ENCODE results near the gene CIROP. TPM values are rescaled to one million over a fixed set of nuclear protein-coding genes. Genes with fewer than 3 reads are reported as not detected.

Gene CIROP
- total and polyA plus RNA-seq, 2 donors (not counting 1 experiment from before 2014, with no cell fraction given), result 0.09 to 0.17 TPM

- TF ChIP-seq CTCF (conservative IDR thresholded peaks at IDR 0.05 in 1 of 2, IDR thresholded peaks at IDR 0.05 in 1 of 2; ENCODE audit: low read depth in 1 of 2, low read length in 2 of 2) (no peak), EZH2 (IDR thresholded peaks at IDR 0.05; ENCODE audit: low read length, missing control alignments) (no peak)
- H3K4me1 ChIP-seq (ENCODE audit: control insufficient read depth, extremely low read depth, insufficient read depth, low read length), result no peaks in the 10 kb centered on the region
These were observed 35.6 kb upstream of the CIROP start for GRCh38 chr14:23140371-23140770.

DNA sequence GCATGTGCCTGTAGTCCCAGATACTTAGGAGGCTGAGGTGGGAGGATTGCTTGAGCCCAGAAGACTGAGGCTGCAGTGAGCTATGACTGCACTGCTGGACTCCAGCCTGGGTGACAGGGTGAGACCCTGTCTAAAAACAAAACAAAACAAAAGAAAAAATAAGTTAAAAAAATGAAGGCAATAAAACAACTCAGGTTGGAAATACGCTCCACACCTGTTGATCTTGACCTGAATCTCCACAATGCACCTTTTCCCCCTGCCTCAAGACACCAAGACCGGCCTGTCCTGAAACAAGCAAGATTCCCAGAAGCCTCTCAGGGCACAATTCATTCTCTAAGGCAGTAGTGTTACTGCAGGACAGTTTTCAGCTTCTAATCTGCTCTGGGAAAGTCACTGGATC lies 35.1 kb upstream of the CIROP start:
- H3K9me3 ChIP-seq (ENCODE audit: control insufficient read depth, insufficient read depth, low read depth, low read length), result no peaks in the 10 kb centered on the region
- H3K27ac ChIP-seq (ENCODE audit: insufficient read depth, low read length), result no peak overlapping the region
- H4K20me1 ChIP-seq (ENCODE audit: control insufficient read depth, extremely low read depth, insufficient read depth, low read length), result no peaks in the 10 kb centered on the region
- no peaks in the 10 kb centered on the region for H3K36me3 ChIP-seq (ENCODE audit: control insufficient read depth, insufficient read depth, low read length)
- no peaks in the 10 kb centered on the region for H3K4me1 ChIP-seq (ENCODE audit: control insufficient read depth, extremely low read depth, insufficient read depth, low read length)
- no peak for DNase-seq (ENCODE audit: low read depth in 2 of 2)
- H3K27me3 ChIP-seq (ENCODE audit: control insufficient read depth, insufficient read depth, low read length), result peaks cover 8% of the 10 kb centered on the region
- no peak overlapping the region for H3K4me2 ChIP-seq (ENCODE audit: extremely low read depth, insufficient read depth, low read length)
- no peak overlapping the region for H3K4me3 ChIP-seq (replicated peaks in 1 of 4; ENCODE audit: control extremely low read depth in 1 of 4, insufficient read depth in 1 of 4, low read depth in 3 of 4, low read length in 4 of 4)
- no peak overlapping the region for H3K9ac ChIP-seq (ENCODE audit: insufficient read depth, low read length)
- no peaks in the 10 kb centered on the region for H3K79me2 ChIP-seq (ENCODE audit: control insufficient read depth, insufficient read depth, low read length)
- no peak overlapping the region for H2AFZ ChIP-seq (ENCODE audit: low read length)
- no peak for TF ChIP-seq CTCF (conservative IDR thresholded peaks at IDR 0.05 in 1 of 2, IDR thresholded peaks at IDR 0.05 in 1 of 2; ENCODE audit: low read depth in 1 of 2, low read length in 2 of 2)
- TF ChIP-seq EZH2 (IDR thresholded peaks at IDR 0.05; ENCODE audit: low read length, missing control alignments), result no peak

More at GRCh38 chr14:23140371-23140770, 35.6 kb upstream of the CIROP start:
- no peak for DNase-seq (ENCODE audit: low read depth in 2 of 2)
- H3K4me3 ChIP-seq (replicated peaks in 1 of 4; ENCODE audit: control extremely low read depth in 1 of 4, insufficient read depth in 1 of 4, low read depth in 3 of 4, low read length in 4 of 4), result no peak overlapping the region
- H3K9ac ChIP-seq (ENCODE audit: insufficient read depth, low read length), result no peak overlapping the region
- H2AFZ ChIP-seq (ENCODE audit: low read length), result no peak overlapping the region
- no peaks in the 10 kb centered on the region for H3K79me2 ChIP-seq (ENCODE audit: control insufficient read depth, insufficient read depth, low read length)
- no peaks in the 10 kb centered on the region for H3K9me3 ChIP-seq (ENCODE audit: control insufficient read depth, insufficient read depth, low read depth, low read length)
- H3K27ac ChIP-seq (ENCODE audit: insufficient read depth, low read length), result no peak overlapping the region
- H3K36me3 ChIP-seq (ENCODE audit: control insufficient read depth, insufficient read depth, low read length), result no peaks in the 10 kb centered on the region
- H3K4me2 ChIP-seq (ENCODE audit: extremely low read depth, insufficient read depth, low read length), result no peak overlapping the region
- H3K27me3 ChIP-seq (ENCODE audit: control insufficient read depth, insufficient read depth, low read length), result peaks cover 8% of the 10 kb centered on the region
- no peaks in the 10 kb centered on the region for H4K20me1 ChIP-seq (ENCODE audit: control insufficient read depth, extremely low read depth, insufficient read depth, low read length)

DNA sequence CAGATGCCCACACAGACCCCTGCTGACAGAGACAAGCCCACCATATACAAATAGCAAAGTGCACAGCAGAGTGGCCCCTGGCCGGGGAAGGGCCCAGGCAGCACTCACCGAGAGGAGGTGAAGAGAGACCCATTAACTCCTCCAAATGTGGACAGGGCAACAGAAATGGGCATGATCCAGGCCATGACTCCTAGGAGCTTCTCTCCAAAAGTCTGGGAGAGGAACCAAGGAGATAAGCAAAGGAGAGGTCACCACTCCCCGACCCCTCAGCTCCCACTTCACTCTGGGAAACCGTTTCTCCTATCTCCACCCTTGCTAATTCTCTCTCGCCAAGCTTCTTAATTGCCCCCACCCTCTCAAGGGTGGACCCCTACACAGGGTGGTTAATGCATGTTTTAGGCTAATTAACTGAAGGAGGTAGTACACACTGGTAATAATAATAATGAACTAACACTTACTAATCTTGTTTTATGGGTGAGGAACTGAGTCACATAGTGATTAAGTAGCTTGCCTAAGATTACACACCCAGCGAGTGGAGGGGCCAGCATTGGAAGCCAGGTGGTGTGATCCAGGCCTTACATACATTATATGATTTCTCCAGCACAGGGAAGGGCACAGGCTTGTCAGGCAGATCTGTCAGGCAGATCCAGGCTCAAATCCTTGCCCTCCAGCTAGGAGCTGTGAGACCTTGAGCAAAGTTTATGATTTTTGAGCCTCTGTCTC lies 33.2 kb upstream of the CIROP start:
- Histone ChIP-seq H3K9me3 (ENCODE audit: control insufficient read depth, insufficient read depth, low read depth, low read length) (no peaks in the 10 kb centered on the region), H4K20me1 (ENCODE audit: control insufficient read depth, extremely low read depth, insufficient read depth, low read length) (no peaks in the 10 kb centered on the region), H3K27ac (ENCODE audit: insufficient read depth, low read length) (no peak overlapping the region), H2AFZ (ENCODE audit: low read length) (no peak overlapping the region), H3K4me1 (ENCODE audit: control insufficient read depth, extremely low read depth, insufficient read depth, low read length) (no peaks in the 10 kb centered on the region), H3K36me3 (ENCODE audit: control insufficient read depth, insufficient read depth, low read length) (no peaks in the 10 kb centered on the region), H3K27me3 (ENCODE audit: control insufficient read depth, insufficient read depth, low read length) (peaks cover 8% of the 10 kb centered on the region), H3K4me3 (replicated peaks in 1 of 4; ENCODE audit: control extremely low read depth in 1 of 4, insufficient read depth in 1 of 4, low read depth in 3 of 4, low read length in 4 of 4) (no peak overlapping the region), H3K79me2 (ENCODE audit: control insufficient read depth, insufficient read depth, low read length) (no peaks in the 10 kb centered on the region), H3K4me2 (ENCODE audit: extremely low read depth, insufficient read depth, low read length) (no peak overlapping the region), H3K9ac (ENCODE audit: insufficient read depth, low read length) (no peak overlapping the region)
- TF ChIP-seq CTCF (conservative IDR thresholded peaks at IDR 0.05 in 1 of 2, IDR thresholded peaks at IDR 0.05 in 1 of 2; ENCODE audit: low read depth in 1 of 2, low read length in 2 of 2) (no peak), EZH2 (IDR thresholded peaks at IDR 0.05; ENCODE audit: low read length, missing control alignments) (no peak)
- DNase-seq (ENCODE audit: low read depth in 2 of 2), result peak in 1 of 2 donors; percentile 17

Data from fibroblast of lung (primary cell).